Neuronal stem cell (in vitro differentiated cells): ENCODE results near the gene PGPEP1.

Experiments used
- DNase-seq: peaks from one replicate; pipeline ENCODE4 v3.0.0-alpha.2; 2013; ENCODE audit warnings: low spot score
- H2AFZ ChIP-seq: one replicate; pipeline ENCODE4 v1.6.1; 2013; ENCODE audit warnings: mild to moderate bottlenecking, low read length, inconsistent platforms
- H2AK5ac ChIP-seq: 2 replicates; pipeline ENCODE4 v1.6.1; 2013; ENCODE audit warnings: low read depth, mild to moderate bottlenecking, inconsistent platforms, low read length, moderate library complexity, mixed read lengths
- H2BK120ac ChIP-seq: 2 replicates; pipeline ENCODE4 v1.6.1; 2013; ENCODE audit warnings: low read depth, mild to moderate bottlenecking, inconsistent platforms, low read length, moderate library complexity, mixed read lengths
- H2BK12ac ChIP-seq: one replicate; pipeline ENCODE4 v1.6.1; 2013; ENCODE audit warnings: low read length, inconsistent platforms
- H2BK15ac ChIP-seq: 2 replicates; pipeline ENCODE4 v1.6.1; 2013; ENCODE audit warnings: mild to moderate bottlenecking, low read length, inconsistent platforms, mixed read lengths
- H2BK5ac ChIP-seq: one replicate; pipeline ENCODE4 v1.6.1; 2013; ENCODE audit warnings: inconsistent platforms, mild to moderate bottlenecking, low read length, moderate library complexity
- H3K14ac ChIP-seq: one replicate; pipeline ENCODE4 v1.6.1; 2013; ENCODE audit warnings: low read length, inconsistent platforms
- H3K18ac ChIP-seq: 2 replicates; pipeline ENCODE4 v1.6.1; 2013; ENCODE audit warnings: low read length, inconsistent platforms
- H3K23ac ChIP-seq: 2 replicates; pipeline ENCODE4 v1.6.1; 2013; ENCODE audit warnings: low read depth, mild to moderate bottlenecking, mixed read lengths, low read length, inconsistent platforms; ENCODE audit not compliant: poor library complexity
- H3K27ac ChIP-seq: replicated peaks from 3 replicates; pipeline ENCODE4 v1.5.1; 2013; ENCODE audit warnings: low read length, inconsistent platforms
- H3K27me3 ChIP-seq, 3 experiments: 2 replicates each; pipeline ENCODE4 v1.6.1; 2013; ENCODE audit warnings: low read length in 3 of 3, mild to moderate bottlenecking in 2 of 3, inconsistent platforms in 1 of 3, low read depth in 1 of 3, mixed read lengths in 1 of 3, moderate library complexity in 1 of 3; ENCODE audit not compliant: control insufficient read depth in 3 of 3, insufficient read depth in 3 of 3
- H3K36me3 ChIP-seq, 2 donors: replicated peaks in 1 of 2; 2 replicates each; pipeline ENCODE4 v1.6.1; 2013; ENCODE audit warnings: low read length in 2 of 2; ENCODE audit not compliant: control insufficient read depth in 2 of 2, insufficient read depth in 2 of 2
- H3K4ac ChIP-seq: 2 replicates; pipeline ENCODE4 v1.6.1; 2013; ENCODE audit warnings: inconsistent platforms, mild to moderate bottlenecking, low read length, moderate library complexity
- H3K4me1 ChIP-seq, 2 donors: 1 replicate in 1 of 2; 2 replicates in 1 of 2; pipeline ENCODE4 v1.6.1; 2013; ENCODE audit warnings: low read length in 2 of 2, low read depth in 1 of 2; ENCODE audit not compliant: control insufficient read depth in 2 of 2, insufficient read depth in 1 of 2
- H3K4me2 ChIP-seq: one replicate; pipeline ENCODE4 v1.6.1; 2013; ENCODE audit warnings: mild to moderate bottlenecking, low read length, inconsistent platforms; ENCODE audit not compliant: insufficient read depth, poor library complexity, severe bottlenecking
- H3K4me3 ChIP-seq, 2 donors: 2 replicates each; pipeline ENCODE4 v1.5.1; 2013; ENCODE audit warnings: low read length in 2 of 2, mild to moderate bottlenecking in 2 of 2, inconsistent platforms in 1 of 2, moderate library complexity in 1 of 2
- H3K79me1 ChIP-seq: one replicate; pipeline ENCODE4 v1.6.1; 2013; ENCODE audit warnings: low read depth, mild to moderate bottlenecking, inconsistent platforms, low read length, moderate library complexity
- H3K9ac ChIP-seq: one replicate; pipeline ENCODE4 v1.6.1; 2013; ENCODE audit warnings: mild to moderate bottlenecking, low read depth, low read length, inconsistent platforms; ENCODE audit not compliant: poor library complexity
- H3K9me3 ChIP-seq, 2 donors: replicated peaks in 1 of 2; 2 replicates each; pipeline versions ENCODE3 to v1.6.1; 2013; ENCODE audit warnings: low read length in 2 of 2, mild to moderate bottlenecking in 2 of 2, inconsistent platforms in 1 of 2, low read depth in 1 of 2, mixed read lengths in 1 of 2, moderate library complexity in 1 of 2; ENCODE audit not compliant: control insufficient read depth in 2 of 2, insufficient read depth in 1 of 2
- H4K8ac ChIP-seq: one replicate; pipeline ENCODE4 v1.6.1; 2013; ENCODE audit warnings: low read depth, mild to moderate bottlenecking, inconsistent platforms, low read length, moderate library complexity
- H4K91ac ChIP-seq: one replicate; pipeline ENCODE4 v1.6.1; 2013; ENCODE audit warnings: low read length, low read depth, mild to moderate bottlenecking, inconsistent platforms; ENCODE audit not compliant: poor library complexity
- WGBS, 2 donors: extraction: QIAGEN DNeasy Blood & Tissue Kit; methylation state at CpG; one replicate each; pipeline ENCODE4 v1.1.7; 2013; ENCODE audit warnings: missing lambda C conversion rate in 2 of 2, mixed read lengths in 1 of 2; ENCODE audit not compliant: insufficient read length in 2 of 2, insufficient replicate concordance in 1 of 2; ENCODE audit errors: extremely low coverage in 2 of 2; 5-methylcytosine and 5-hydroxymethylcytosine counted together

The PGPEP1 gene

GRCh38 chr19:18310966-18311365, 29.4 kb upstream of the PGPEP1 start:
- no peak overlapping the region for H3K27ac ChIP-seq
- H3K4me1 ChIP-seq, result no peaks in the 10 kb centered on the region
- no peak overlapping the region for H2AK5ac ChIP-seq
- H2AFZ ChIP-seq, result no peak overlapping the region
- H3K4me2 ChIP-seq, result no peak overlapping the region
- no peak overlapping the region for H3K4me3 ChIP-seq
- H4K91ac ChIP-seq, result no peak overlapping the region
- no peak overlapping the region for H3K9ac ChIP-seq
- no peaks in the 10 kb centered on the region for H3K27me3 ChIP-seq
- H2BK12ac ChIP-seq, result no peak overlapping the region
- peak overlapping the region; percentile 39 for H2BK5ac ChIP-seq
- H4K8ac ChIP-seq, result no peak overlapping the region
- no peak overlapping the region for H3K14ac ChIP-seq
- H2BK120ac ChIP-seq, result no peak overlapping the region
- DNase-seq, result no peak
- peaks cover 17% of the 10 kb centered on the region for H3K79me1 ChIP-seq
- H3K9me3 ChIP-seq, result no peaks in the 10 kb centered on the region
- peaks cover 66 to 98% of the 10 kb centered on the region in 2 donors for H3K36me3 ChIP-seq
- no peak overlapping the region for H3K23ac ChIP-seq
- WGBS, 2 donors, result no CpG with 5 or more reads among the region's 13 CpGs
- peak overlapping the region; percentile 17 for H3K18ac ChIP-seq
- H3K4ac ChIP-seq, result peak overlapping the region; percentile 53
- H2BK15ac ChIP-seq, result no peak overlapping the region

- Histone ChIP-seq H3K4me1 (no peaks in the 10 kb centered on the region), H2BK5ac (peak overlapping the region; percentile 39), H3K27me3 (no peaks in the 10 kb centered on the region), H3K27ac (no peak overlapping the region), H3K79me1 (peaks cover 18% of the 10 kb centered on the region), H3K9me3 (no peaks in the 10 kb centered on the region), H2AFZ (no peak overlapping the region), H2AK5ac (no peak overlapping the region), H3K4me2 (no peak overlapping the region), H2BK15ac (no peak overlapping the region), H4K91ac (no peak overlapping the region), H3K9ac (no peak overlapping the region), H2BK12ac (no peak overlapping the region), H3K18ac (no peak overlapping the region), H2BK120ac (no peak overlapping the region), H3K23ac (peak overlapping the region; percentile 80), H3K4ac (peak overlapping the region; percentile 53), H3K36me3 (peaks cover 60 to 98% of the 10 kb centered on the region in 2 donors), H3K14ac (peak overlapping the region; percentile 21), H4K8ac (no peak overlapping the region), H3K4me3 (no peak overlapping the region)
- no peak for DNase-seq
- no CpG with 5 or more reads among the region's 22 CpGs for WGBS, 2 donors
Measured at GRCh38 chr19:18311502-18312091, 28.8 kb upstream of the PGPEP1 start.

- Histone ChIP-seq H4K91ac (no peak overlapping the region), H3K79me1 (peaks cover 18% of the 10 kb centered on the region), H2BK5ac (peak overlapping the region; percentile 39), H3K27me3 (no peaks in the 10 kb centered on the region), H3K4me2 (no peak overlapping the region), H3K4me1 (no peaks in the 10 kb centered on the region), H3K23ac (peak overlapping the region; percentile 80), H2BK12ac (no peak overlapping the region), H3K14ac (no peak overlapping the region), H2AK5ac (no peak overlapping the region), H2BK15ac (no peak overlapping the region), H3K27ac (no peak overlapping the region), H3K36me3 (peaks cover 55 to 95% of the 10 kb centered on the region in 2 donors), H4K8ac (no peak overlapping the region), H3K4ac (no peak overlapping the region), H3K4me3 (peak overlapping the region in 1 of 2 donors; percentile 11), H3K9me3 (no peaks in the 10 kb centered on the region), H2AFZ (no peak overlapping the region), H3K9ac (peak overlapping the region; percentile 50), H3K18ac (no peak overlapping the region), H2BK120ac (no peak overlapping the region)
- no CpG with 5 or more reads among the region's 11 CpGs for WGBS, 2 donors
- DNase-seq, result no peak
Measured at GRCh38 chr19:18312092-18312534, 28.3 kb upstream of the PGPEP1 start.

- Histone ChIP-seq H2AK5ac (no peak overlapping the region), H3K36me3 (peaks cover 48 to 91% of the 10 kb centered on the region in 2 donors), H3K4me1 (no peaks in the 10 kb centered on the region)
Measured at GRCh38 chr19:18313398-18313797, 27.0 kb upstream of the PGPEP1 start.

More at GRCh38 chr19:18313398-18313797, 27.0 kb upstream of the PGPEP1 start:
- Histone ChIP-seq H3K27me3 (no peaks in the 10 kb centered on the region), H3K4ac (no peak overlapping the region), H3K18ac (no peak overlapping the region), H2BK12ac (no peak overlapping the region), H2BK5ac (no peak overlapping the region), H3K9ac (no peak overlapping the region), H3K79me1 (peaks cover 25% of the 10 kb centered on the region), H3K9me3 (no peaks in the 10 kb centered on the region), H4K8ac (no peak overlapping the region), H4K91ac (no peak overlapping the region), H3K4me3 (no peak overlapping the region), H2BK15ac (no peak overlapping the region), H3K14ac (no peak overlapping the region), H2BK120ac (no peak overlapping the region), H3K4me2 (no peak overlapping the region), H3K27ac (no peak overlapping the region), H3K23ac (no peak overlapping the region), H2AFZ (no peak overlapping the region)
- no peak for DNase-seq
- WGBS, 2 donors, result no CpG with 5 or more reads among the region's 3 CpGs
